ENCODE measurements around the gene UPK1A. TPM values are rescaled to one million over a fixed set of nuclear protein-coding genes. Genes with fewer than 3 reads are reported as not detected.
A peak's percentile ranks its signal among the peaks of the same experiment; 100 is the strongest.

UPK1A gene
- total and polyA plus RNA-seq, 9 of the 15 experiments (the other 6 are each of a cell fraction or from before 2014, with no cell fraction given), result 0.06 to 0.13 TPM; not detected in 7

DNA sequence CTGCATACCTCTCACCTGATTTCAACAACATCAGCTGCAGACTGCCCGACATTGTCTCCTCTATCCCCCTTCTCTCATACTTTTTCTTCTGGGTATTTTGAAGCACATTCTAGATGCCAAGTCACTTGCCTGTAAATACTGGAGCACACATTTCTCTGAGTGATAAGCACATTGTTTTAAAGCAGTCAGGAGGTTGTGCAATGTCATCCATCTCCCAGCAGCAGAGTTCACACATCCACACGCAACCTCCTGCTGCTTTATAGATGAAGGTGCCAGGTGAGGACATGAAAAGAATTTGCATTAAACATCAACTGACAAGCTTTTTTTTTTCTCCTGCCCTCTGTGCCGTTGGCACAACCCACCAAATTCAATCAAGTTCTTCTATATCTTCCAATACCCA, 5.5 kb downstream of the UPK1A start (continued):
- TF ChIP-seq TOE1 (IDR thresholded peaks at IDR 0.05; ENCODE audit: borderline replicate concordance) (peak; percentile 50), TOE1 (CRISPR knock-in tag; IDR thresholded peaks at IDR 0.05; ENCODE audit: borderline replicate concordance, low read depth) (no peak), SMC3 (conservative IDR thresholded peaks at IDR 0.05; ENCODE audit: insufficient read depth, low read depth, low read length) (no peak), ZNF3 (CRISPR knock-in tag; IDR thresholded peaks at IDR 0.05) (no peak), BRD4 (IDR thresholded peaks at IDR 0.05) (no peak), EP400 (IDR thresholded peaks at IDR 0.05) (peak; percentile 22; the same call in 1 of the 2 replicates), DMBX1 (CRISPR knock-in tag; IDR thresholded peaks at IDR 0.05; ENCODE audit: borderline replicate concordance) (peak; percentile 48; the same call in 1 of the 2 replicates), PURB (CRISPR knock-in tag; IDR thresholded peaks at IDR 0.05; ENCODE audit: low read depth) (no peak), PRMT5 (CRISPR knock-in tag; IDR thresholded peaks at IDR 0.05) (no peak), ZFP30 (CRISPR knock-in tag; IDR thresholded peaks at IDR 0.05; ENCODE audit: borderline replicate concordance) (no peak), ELK3 (CRISPR knock-in tag; IDR thresholded peaks at IDR 0.05) (no peak), ZBTB26 (CRISPR knock-in tag; IDR thresholded peaks at IDR 0.05) (no peak), DPF2 (IDR thresholded peaks at IDR 0.05) (peak; percentile 98), POLR2B (IDR thresholded peaks at IDR 0.05; ENCODE audit: low read depth, partially characterized antibody) (no peak), ARID3A (IDR thresholded peaks at IDR 0.05; ENCODE audit: borderline replicate concordance, low read depth, low read length) (no peak), CHCHD3 (CRISPR knock-in tag; IDR thresholded peaks at IDR 0.05) (no peak), NR2C2 (CRISPR knock-in tag; IDR thresholded peaks at IDR 0.05) (no peak), NR2C2 (tag; IDR thresholded peaks at IDR 0.05) (no peak), ZZZ3 (IDR thresholded peaks at IDR 0.05) (no peak), ZNF764 (CRISPR knock-in tag; IDR thresholded peaks at IDR 0.05; ENCODE audit: low read depth) (no peak)
- TF ChIP-seq, protein P1, sequence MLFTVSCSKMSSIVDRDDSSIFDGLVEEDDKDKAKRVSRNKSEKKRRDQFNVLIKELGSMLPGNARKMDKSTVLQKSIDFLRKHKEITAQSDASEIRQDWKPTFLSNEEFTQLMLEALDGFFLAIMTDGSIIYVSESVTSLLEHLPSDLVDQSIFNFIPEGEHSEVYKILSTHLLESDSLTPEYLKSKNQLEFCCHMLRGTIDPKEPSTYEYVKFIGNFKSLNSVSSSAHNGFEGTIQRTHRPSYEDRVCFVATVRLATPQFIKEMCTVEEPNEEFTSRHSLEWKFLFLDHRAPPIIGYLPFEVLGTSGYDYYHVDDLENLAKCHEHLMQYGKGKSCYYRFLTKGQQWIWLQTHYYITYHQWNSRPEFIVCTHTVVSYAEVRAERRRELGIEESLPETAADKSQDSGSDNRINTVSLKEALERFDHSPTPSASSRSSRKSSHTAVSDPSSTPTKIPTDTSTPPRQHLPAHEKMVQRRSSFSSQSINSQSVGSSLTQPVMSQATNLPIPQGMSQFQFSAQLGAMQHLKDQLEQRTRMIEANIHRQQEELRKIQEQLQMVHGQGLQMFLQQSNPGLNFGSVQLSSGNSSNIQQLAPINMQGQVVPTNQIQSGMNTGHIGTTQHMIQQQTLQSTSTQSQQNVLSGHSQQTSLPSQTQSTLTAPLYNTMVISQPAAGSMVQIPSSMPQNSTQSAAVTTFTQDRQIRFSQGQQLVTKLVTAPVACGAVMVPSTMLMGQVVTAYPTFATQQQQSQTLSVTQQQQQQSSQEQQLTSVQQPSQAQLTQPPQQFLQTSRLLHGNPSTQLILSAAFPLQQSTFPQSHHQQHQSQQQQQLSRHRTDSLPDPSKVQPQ (CRISPR knock-in tag; IDR thresholded peaks at IDR 0.05; ENCODE audit: borderline replicate concordance), result no peak
- TF ChIP-seq, protein P2, sequence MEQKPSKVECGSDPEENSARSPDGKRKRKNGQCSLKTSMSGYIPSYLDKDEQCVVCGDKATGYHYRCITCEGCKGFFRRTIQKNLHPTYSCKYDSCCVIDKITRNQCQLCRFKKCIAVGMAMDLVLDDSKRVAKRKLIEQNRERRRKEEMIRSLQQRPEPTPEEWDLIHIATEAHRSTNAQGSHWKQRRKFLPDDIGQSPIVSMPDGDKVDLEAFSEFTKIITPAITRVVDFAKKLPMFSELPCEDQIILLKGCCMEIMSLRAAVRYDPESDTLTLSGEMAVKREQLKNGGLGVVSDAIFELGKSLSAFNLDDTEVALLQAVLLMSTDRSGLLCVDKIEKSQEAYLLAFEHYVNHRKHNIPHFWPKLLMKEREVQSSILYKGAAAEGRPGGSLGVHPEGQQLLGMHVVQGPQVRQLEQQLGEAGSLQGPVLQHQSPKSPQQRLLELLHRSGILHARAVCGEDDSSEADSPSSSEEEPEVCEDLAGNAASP (IDR thresholded peaks at IDR 0.05), result no peak

All from K562 (cell line).